ENCODE data around the gene P2RX6.
"Not testable (repeated sequence)": the region's sequence is repeated elsewhere in the genome, so short reads cannot be mapped to it uniquely, and the experiment has no call there.

The P2RX6 gene

DNA sequence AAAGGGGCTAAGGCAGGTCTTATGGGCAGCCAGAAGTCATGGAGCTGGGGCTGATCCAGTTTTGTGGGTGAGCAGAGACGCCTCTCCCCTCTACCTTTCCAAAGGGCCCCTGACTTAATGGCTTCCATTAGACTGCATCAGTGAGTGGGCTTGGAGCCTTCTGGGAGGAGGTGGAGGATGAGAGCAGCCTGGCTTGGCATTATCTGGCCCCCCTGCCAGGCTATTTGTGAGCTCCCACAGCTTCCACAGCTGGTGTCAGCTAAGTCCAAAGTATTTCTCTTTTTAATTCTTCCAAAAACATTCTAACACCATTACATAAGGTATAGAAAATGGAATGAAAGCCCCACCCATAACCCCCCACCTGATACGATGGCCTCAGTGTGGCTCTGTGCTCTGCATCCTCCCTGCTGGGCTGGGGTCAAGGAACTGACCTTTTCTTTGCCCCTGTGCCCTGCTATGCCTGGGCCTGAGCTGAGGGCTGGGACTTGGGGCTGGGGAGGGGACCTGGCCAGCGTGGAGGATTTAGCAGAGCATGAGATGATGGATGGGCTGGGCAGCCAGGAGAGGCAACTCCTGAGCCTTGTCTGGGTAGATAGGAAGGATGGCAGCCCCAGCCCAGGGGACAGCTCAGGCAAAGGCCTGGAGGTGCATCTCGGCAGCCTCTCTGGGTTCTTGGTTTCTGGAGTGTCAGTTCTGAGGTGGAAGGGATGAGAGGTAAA, 43.9 kb upstream of the P2RX6 start:
- POLR2A ChIA-PET = no interaction called here
- TF ChIP-seq, protein P1, sequence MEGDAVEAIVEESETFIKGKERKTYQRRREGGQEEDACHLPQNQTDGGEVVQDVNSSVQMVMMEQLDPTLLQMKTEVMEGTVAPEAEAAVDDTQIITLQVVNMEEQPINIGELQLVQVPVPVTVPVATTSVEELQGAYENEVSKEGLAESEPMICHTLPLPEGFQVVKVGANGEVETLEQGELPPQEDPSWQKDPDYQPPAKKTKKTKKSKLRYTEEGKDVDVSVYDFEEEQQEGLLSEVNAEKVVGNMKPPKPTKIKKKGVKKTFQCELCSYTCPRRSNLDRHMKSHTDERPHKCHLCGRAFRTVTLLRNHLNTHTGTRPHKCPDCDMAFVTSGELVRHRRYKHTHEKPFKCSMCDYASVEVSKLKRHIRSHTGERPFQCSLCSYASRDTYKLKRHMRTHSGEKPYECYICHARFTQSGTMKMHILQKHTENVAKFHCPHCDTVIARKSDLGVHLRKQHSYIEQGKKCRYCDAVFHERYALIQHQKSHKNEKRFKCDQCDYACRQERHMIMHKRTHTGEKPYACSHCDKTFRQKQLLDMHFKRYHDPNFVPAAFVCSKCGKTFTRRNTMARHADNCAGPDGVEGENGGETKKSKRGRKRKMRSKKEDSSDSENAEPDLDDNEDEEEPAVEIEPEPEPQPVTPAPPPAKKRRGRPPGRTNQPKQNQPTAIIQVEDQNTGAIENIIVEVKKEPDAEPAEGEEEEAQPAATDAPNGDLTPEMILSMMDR (IDR thresholded peaks at IDR 0.05; ENCODE audit: control extremely low read depth, extremely low read depth, low read depth, missing control alignments) = no peak
- CTCF ChIA-PET = interaction anchor here (2.2 kb wide), 2 partner anchors 10 to 11 kb away, joined by 8 to 9 read pairs; partner anchors contain the start of gene LZTR1
- no peak for DNase-seq (ENCODE audit: extremely low spot score)

DNA sequence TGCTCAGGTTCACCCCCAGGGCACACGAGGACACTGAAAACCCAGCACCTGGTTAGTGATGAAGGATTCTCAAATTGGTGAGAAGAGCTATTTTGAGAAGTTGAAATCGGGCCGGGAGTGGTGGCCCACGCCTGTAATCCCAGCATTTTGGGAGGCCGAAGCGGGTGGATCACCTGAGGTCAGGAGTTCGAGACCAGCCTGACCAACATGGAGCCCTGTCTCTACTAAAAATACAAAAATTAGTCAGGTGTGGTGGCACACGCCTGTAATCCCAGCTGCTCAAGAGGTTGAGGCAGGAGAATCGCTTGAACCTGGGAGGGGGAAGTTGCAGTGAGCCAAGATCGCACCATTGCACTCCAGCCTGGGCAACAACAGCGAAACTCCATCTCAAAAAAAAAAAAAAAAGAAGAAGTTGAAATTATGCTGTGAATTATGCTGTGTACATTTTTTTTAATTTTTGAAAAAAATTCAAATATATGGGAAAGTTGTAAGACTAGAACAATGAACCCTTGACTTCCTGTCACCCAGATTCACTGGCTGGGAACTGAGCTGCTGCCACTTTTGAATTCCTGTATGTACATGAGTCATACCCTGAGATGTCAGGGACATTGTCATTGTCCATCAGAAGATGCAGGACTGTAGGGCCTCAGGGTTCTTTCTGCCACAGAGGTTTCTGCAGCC, 42.8 kb upstream of the P2RX6 start:
- CTCF ChIA-PET = interaction anchor here (0.8 to 2.4 kb wide), 5 partner anchors 9 to 46 kb away, joined by 3 to 11 read pairs (median 4); partner anchors contain the start of gene LZTR1
- POLR2A ChIA-PET; DNase-seq (ENCODE audit: extremely low spot score): not testable (repeated sequence)

DNA sequence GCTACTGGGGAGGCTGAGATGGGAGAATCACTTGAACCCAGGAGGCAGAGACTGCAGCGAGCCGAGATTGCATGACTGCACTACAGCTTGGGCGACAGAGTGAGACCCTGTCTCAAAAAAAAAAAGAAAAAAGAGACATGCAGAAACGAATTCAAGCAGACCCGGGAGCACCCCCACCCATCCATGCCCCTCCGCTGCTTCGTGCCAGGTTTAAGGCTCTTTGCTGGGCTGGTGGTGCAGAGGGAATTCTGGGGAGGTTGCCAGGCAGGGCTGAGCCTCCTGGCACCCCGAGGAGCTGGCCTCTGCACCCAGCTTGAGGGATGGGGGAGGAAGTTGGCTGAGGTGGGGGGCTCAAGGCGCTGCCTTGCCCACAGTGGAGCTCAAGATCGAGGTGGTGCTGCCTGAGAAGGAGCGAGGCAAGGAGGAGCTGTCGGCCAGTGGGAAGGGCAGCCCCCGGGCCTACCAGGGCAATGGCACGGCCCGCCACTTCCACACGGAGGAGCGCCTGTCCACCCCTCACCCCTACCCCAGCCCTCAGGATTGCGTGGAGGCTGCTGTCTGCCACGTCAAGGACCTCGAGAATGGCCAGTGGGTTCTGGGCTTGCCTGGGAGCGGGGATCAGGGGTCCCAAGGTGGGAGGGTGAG, 41.9 kb upstream of the P2RX6 start:
- TF ChIP-seq, protein P1 (IDR thresholded peaks at IDR 0.05; ENCODE audit: control extremely low read depth, extremely low read depth, low read depth, missing control alignments) = no peak
- ChIA-PET CTCF (interaction anchor here (1.0 to 2.4 kb wide), 5 partner anchors 9 to 30 kb away, joined by 3 to 11 read pairs (median 4); partner anchors contain the start of gene LZTR1), POLR2A (no interaction called here)
- DNase-seq (ENCODE audit: extremely low spot score) = no peak

DNA sequence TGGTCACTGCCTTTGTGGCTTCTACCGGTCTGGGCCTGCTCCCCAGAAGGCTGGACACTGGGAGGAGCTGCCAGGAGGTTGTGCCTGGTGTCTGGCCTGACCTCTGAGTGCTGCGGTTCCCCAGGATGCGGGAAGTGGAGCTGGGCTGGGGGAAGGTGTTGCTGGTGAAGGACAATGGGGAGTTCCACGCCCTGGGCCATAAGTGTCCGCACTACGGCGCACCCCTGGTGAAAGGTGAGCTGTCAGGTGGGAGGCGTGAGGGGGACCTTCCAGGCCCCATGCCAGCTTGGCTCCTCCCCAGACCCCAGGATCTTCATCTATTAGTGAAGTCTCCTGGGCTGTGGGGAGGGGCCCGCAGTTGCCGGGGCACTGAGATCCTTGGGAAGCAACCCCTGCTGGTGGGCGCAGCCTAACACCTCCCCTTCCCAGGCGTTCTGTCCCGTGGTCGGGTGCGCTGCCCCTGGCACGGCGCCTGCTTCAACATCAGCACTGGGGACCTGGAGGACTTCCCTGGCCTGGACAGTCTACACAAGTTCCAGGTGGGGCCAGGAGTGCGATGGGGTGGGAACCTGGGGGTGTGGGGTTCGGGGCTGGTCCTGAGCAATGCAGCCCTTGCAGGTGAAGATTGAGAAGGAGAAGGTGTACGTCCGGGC, 41.2 kb upstream of the P2RX6 start:
- TF ChIP-seq, protein P1 (IDR thresholded peaks at IDR 0.05; ENCODE audit: control extremely low read depth, extremely low read depth, low read depth, missing control alignments) = no peak
- DNase-seq (ENCODE audit: extremely low spot score) = no peak
- POLR2A ChIA-PET = no interaction called here
- CTCF ChIA-PET = interaction anchor here (1.0 to 2.4 kb wide), 2 partner anchors 9 to 16 kb away, joined by 3 to 11 read pairs; partner anchors contain the start of gene LZTR1

DNA sequence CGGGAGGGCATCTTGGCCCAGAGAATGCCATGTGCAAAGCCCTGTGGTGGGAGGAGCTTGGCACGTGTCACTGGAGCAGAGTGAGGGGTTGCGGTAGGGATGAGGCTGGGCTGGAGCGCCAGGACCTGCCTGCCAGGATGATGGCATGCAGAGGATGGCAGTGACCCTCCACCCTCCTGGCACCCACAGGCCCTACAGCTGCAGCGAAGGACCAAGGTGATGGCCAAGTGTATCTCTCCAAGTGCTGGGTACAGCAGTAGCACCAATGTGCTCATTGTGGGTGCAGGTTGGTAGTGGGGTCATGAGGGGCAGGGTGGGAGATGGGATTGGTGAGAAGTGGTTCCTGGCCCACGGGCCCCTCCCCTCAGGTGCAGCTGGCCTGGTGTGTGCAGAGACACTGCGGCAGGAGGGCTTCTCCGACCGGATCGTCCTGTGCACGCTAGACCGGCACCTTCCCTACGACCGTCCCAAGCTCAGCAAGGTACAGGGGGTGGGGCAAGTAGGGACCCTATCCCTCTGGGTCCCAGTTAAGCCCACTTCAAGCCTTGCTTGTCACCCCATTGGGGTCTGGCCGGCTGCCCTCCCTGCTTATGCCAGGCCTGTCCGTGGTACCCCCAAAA, 40.5 kb upstream of the P2RX6 start:
- ChIA-PET POLR2A (no interaction called here), CTCF (interaction anchor here (1.0 to 3.0 kb wide), 2 partner anchors 12 to 16 kb away, joined by 3 to 14 read pairs; no protein-coding TSS in a partner anchor)
- no peak for DNase-seq (ENCODE audit: extremely low spot score)
- TF ChIP-seq, protein P1 (IDR thresholded peaks at IDR 0.05; ENCODE audit: control extremely low read depth, extremely low read depth, low read depth, missing control alignments) = no peak

DNA sequence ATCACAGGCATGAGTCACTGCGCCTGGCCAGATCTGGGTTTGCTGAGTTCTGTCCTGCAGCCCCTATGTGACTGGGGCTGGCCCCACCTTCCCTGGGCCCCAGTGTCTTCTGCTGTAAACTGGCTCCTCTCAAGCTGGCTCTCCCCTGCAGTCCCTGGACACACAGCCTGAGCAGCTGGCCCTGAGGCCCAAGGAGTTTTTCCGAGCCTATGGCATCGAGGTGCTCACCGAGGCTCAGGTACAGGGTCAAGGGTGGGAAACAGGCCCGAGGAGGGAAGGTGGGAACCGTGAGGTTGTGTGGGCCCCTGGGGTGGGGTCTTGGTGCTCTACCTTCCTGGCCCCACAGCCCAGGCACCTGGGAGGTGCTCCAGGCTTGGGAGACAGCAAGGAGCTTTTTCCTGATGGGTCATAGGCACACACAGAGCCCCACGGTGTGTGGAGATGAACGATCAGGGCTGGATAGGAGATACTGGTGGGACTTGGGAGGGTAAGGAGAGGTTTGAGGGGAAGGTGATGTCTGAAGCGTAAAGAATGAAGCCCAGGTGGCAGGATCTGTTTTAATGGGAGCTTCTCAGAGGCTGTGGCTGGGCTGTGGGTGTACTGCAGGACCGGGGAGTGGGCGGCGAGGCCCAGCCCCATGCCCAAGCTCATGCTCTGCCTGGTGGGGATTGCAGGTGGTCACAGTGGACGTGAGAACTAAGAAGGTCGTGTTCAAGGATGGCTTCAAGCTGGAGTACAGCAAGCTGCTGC, 39.2 kb upstream of the P2RX6 start:
- TF ChIP-seq, protein P1 (IDR thresholded peaks at IDR 0.05; ENCODE audit: control extremely low read depth, extremely low read depth, low read depth, missing control alignments) = no peak
- no peak for DNase-seq (ENCODE audit: extremely low spot score)
- POLR2A ChIA-PET = no interaction called here
- CTCF ChIA-PET = interaction anchor here (3.0 kb wide), 1 partner anchor 14 kb away, joined by 14 read pairs; no protein-coding TSS in a partner anchor

Measured in GM10248 (cell line).